HepG2 (cell line): ENCODE results near the gene ADARB1. TPM values are rescaled to one million over a fixed set of nuclear protein-coding genes. Genes with fewer than 3 reads are reported as not detected.

Experiments used
- ATAC-seq: fragments of 200-7000 bp; cut with Tn5 transposase; 3 replicates; pipeline ENCODE4 v1.9.1; 2020; ENCODE audit warnings: mild to moderate bottlenecking, moderate library complexity
- BruUV-seq: library from RNA; stranded (reverse); fragments of 400-500 nt; replicated peaks from 2 replicates; lab custom pipeline; 2021; lab: Mats Ljungman, UMichigan
- CTCF ChIA-PET: fragments of 300-600 bp; formaldehyde crosslinking; extraction: SDS; loops from one replicate; lab custom pipeline; 2021; ENCODE audit warnings: low total read pairs, inconsistent platforms, low intra/inter-chr PET ratio; lab: Yijun Ruan, JAX
- POLR2A ChIA-PET: fragments of 350-600 bp; sonication (Branson Sonifier 250); formaldehyde crosslinking; loops from one replicate; lab custom pipeline; 2020; ENCODE audit warnings: antibody characterized with exemption, inconsistent platforms; lab: Yijun Ruan, JAX
- DNase-seq: peaks from one replicate; pipeline ENCODE4 v3.0.0-alpha.2; 2015; ENCODE audit warnings: low spot score
- FAIRE-seq: peaks from 3 replicates; lab custom pipeline; 2011; peaks lifted over from hg19 to GRCh38; lab: Jason Lieb, UNC
- H2AFZ ChIP-seq: one replicate; pipeline ENCODE4 v1.6.1; 2011; ENCODE audit warnings: low read length, inconsistent platforms
- H3K27ac ChIP-seq: fragments of 300-600 bp; 3 replicates; pipeline ENCODE4 v1.8.0; 2011; ENCODE audit warnings: mixed run types, mild to moderate bottlenecking, mixed read lengths, low read length, inconsistent platforms; ENCODE audit not compliant: insufficient read depth; ENCODE audit errors: extremely low read length
- H3K27me3 ChIP-seq, 2 experiments: fragments of 200-600 bp in 1 of 2; 2 replicates in 1 of 2; 3 replicates in 1 of 2; pipeline versions ENCODE4 v1.6.0 to v1.8.0; 2011; ENCODE audit warnings: low read length in 2 of 2, mild to moderate bottlenecking in 2 of 2, moderate library complexity in 2 of 2, inconsistent platforms in 1 of 2; ENCODE audit not compliant: insufficient read depth in 2 of 2, control insufficient read depth in 1 of 2
- H3K36me3 ChIP-seq, 2 experiments: fragments of 200-600 bp in 1 of 2; replicated peaks in 1 of 2; 2 replicates in 1 of 2; 3 replicates in 1 of 2; pipeline versions ENCODE4 v1.5.1 to v1.8.0; 2011; ENCODE audit warnings: low read length in 2 of 2, inconsistent platforms in 1 of 2; ENCODE audit not compliant: insufficient read depth in 2 of 2, control insufficient read depth in 1 of 2
- H3K4me1 ChIP-seq: 2 replicates; pipeline ENCODE4 v1.5.1; 2012; ENCODE audit warnings: low read length, inconsistent platforms; ENCODE audit not compliant: insufficient read depth
- H3K4me2 ChIP-seq: 2 replicates; pipeline ENCODE4 v1.6.0; 2011; ENCODE audit warnings: low read depth, low read length, inconsistent platforms
- H3K4me3 ChIP-seq, 3 experiments: fragments of 200-600 bp in 1 of 3; sonication (generic), shearing (Covaris generic) in 1 of 3; replicated peaks in 1 of 3; 2 replicates each; pipeline ENCODE4 v1.5.1; 2011 to 2016; ENCODE audit warnings: low read length in 3 of 3, inconsistent platforms in 2 of 3, low read depth in 2 of 3, mild to moderate bottlenecking in 2 of 3, control low read depth in 1 of 3, mixed read lengths in 1 of 3; ENCODE audit not compliant: insufficient read depth in 1 of 3
- H3K79me2 ChIP-seq: one replicate; pipeline ENCODE4 v1.6.1; 2011; ENCODE audit warnings: low read length, inconsistent platforms; ENCODE audit not compliant: insufficient read depth
- H3K9ac ChIP-seq: 2 replicates; pipeline ENCODE4 v1.6.0; 2011; ENCODE audit warnings: mild to moderate bottlenecking, low read depth, low read length, inconsistent platforms; ENCODE audit not compliant: insufficient read depth
- H3K9me3 ChIP-seq: 2 replicates; pipeline ENCODE4 v1.5.1; 2012; ENCODE audit warnings: mild to moderate bottlenecking, low read length
- H4K20me1 ChIP-seq: 2 replicates; pipeline ENCODE4 v1.6.0; 2011; ENCODE audit warnings: inconsistent platforms, mild to moderate bottlenecking, low read length, moderate library complexity; ENCODE audit not compliant: insufficient read depth
- ISL2 ChIP-seq: sonication (generic); formaldehyde crosslinking; IDR thresholded peaks from 2 replicates; pipeline ENCODE4 v1.5.0; 2020; ENCODE audit warnings: missing genetic modification reagents
- REPIN1 ChIP-seq: sonication (generic); formaldehyde crosslinking; IDR thresholded peaks from 2 replicates; pipeline ENCODE4 v1.8.0; 2022; ENCODE audit warnings: missing genetic modification reagents, low read depth, mild to moderate bottlenecking, borderline replicate concordance
- REXO4 ChIP-seq: sonication (generic); formaldehyde crosslinking; IDR thresholded peaks from 2 replicates; pipeline ENCODE4 v1.8.0; 2022; ENCODE audit warnings: missing genetic modification reagents, mild to moderate bottlenecking, borderline replicate concordance
- SOX6 ChIP-seq, 2 experiments: fragments of 450-650 bp in 1 of 2; sonication (generic) in 1 of 2; formaldehyde crosslinking in 1 of 2; IDR thresholded peaks; 2 replicates each; pipeline versions ENCODE4 v1.4.0 to v1.6.1; 2017 to 2020; ENCODE audit warnings: antibody characterized with exemption in 1 of 2, mild to moderate bottlenecking in 1 of 2, missing genetic modification reagents in 1 of 2
- SRF ChIP-seq: IDR thresholded peaks from 2 replicates; pipeline ENCODE4 v1.6.1; 2011; ENCODE audit warnings: mild to moderate bottlenecking, low read depth, low read length, moderate library complexity
- ZNF354B ChIP-seq: sonication (generic); formaldehyde crosslinking; IDR thresholded peaks from 2 replicates; pipeline ENCODE4 v1.8.0; 2022; ENCODE audit warnings: mild to moderate bottlenecking, missing genetic modification reagents
- ZNF557 ChIP-seq: sonication (generic); formaldehyde crosslinking; IDR thresholded peaks from 2 replicates; pipeline ENCODE4 v1.4.0; 2020; ENCODE audit warnings: missing genetic modification reagents
- ZNF619 ChIP-seq: sonication (generic); formaldehyde crosslinking; IDR thresholded peaks from 2 replicates; pipeline ENCODE4 v1.4.0; 2020; ENCODE audit warnings: mild to moderate bottlenecking, missing genetic modification reagents
- WGBS: methylation state at CpG from one replicate; pipeline ENCODE4 v1.1.6; 2017; ENCODE audit warnings: low lambda C conversion rate; 5-methylcytosine and 5-hydroxymethylcytosine counted together
- in situ Hi-C: cut with HindIII; loops from 2 replicates; pipeline ENCODE4 v1.10.0; 2017; ENCODE audit warnings: low pct_unique_long_range_greater_than_20kb; ENCODE audit not compliant: extremely low pct_ligation_motif_present
- intact Hi-C: fragments of 100-400 bp; cut with micrococcal nuclease; formaldehyde crosslinking; loops from one replicate; pipeline ENCODE4 v1.10.0; 2022; ENCODE audit not compliant: unreplicated experiment
- polyA plus RNA-seq, 8 experiments: library from polyadenylated mRNA; depleted of rRNA in 3 of 8; stranded (reverse) in 7 of 8; unstranded in 1 of 8; fragments of >200 nt; fragmentation: Illumina TruSeq in 4 of 8; extraction: Trizol in 4 of 8; gene quantifications; 2 replicates each; pipeline versions ENCODE4 v1.2.1 to v1.2.3, GENCODE V29; 2011 to 2016; ENCODE audit warnings: low read depth in 4 of 8, missing spikeins in 1 of 8, mixed read lengths in 1 of 8; ENCODE audit not compliant: insufficient read depth in 1 of 8
- total RNA-seq, 5 experiments: library from RNA; depleted of rRNA; stranded (reverse); fragments of >200 nt; fragmentation: Illumina TruSeq; extraction: Trizol; gene quantifications; 2 replicates each; pipeline ENCODE4 v1.2.3, GENCODE V29; 2016; ENCODE audit warnings: low read depth in 1 of 5
- TF ChIP-seq, protein P1 (sequence below): sonication (generic); formaldehyde crosslinking; IDR thresholded peaks from 2 replicates; pipeline ENCODE4 v1.4.0; 2020; ENCODE audit warnings: missing genetic modification reagents, low read depth, mild to moderate bottlenecking, borderline replicate concordance
- TF ChIP-seq, protein P2 (sequence below): sonication (generic); formaldehyde crosslinking; IDR thresholded peaks from 2 replicates; pipeline ENCODE4 v1.8.1; 2023; ENCODE audit warnings: mild to moderate bottlenecking, missing genetic modification reagents
- TF ChIP-seq, protein P3 (sequence below): sonication (generic); formaldehyde crosslinking; conservative IDR thresholded peaks from 2 replicates; pipeline ENCODE4 v1.5.0; 2020; ENCODE audit warnings: missing genetic modification reagents
- TF ChIP-seq, protein P4 (sequence below): sonication (generic); formaldehyde crosslinking; IDR thresholded peaks from 2 replicates; pipeline ENCODE4 v1.4.0; 2020; ENCODE audit warnings: missing genetic modification reagents
- TF ChIP-seq, protein P5 (sequence below): sonication (generic); formaldehyde crosslinking; IDR thresholded peaks from 2 replicates; pipeline ENCODE4 v1.4.0; 2020; ENCODE audit warnings: missing genetic modification reagents

The ADARB1 gene
- total and polyA plus RNA-seq, 2 of the 13 experiments (the other 11 are each of a cell fraction or from before 2014, with no cell fraction given) = 6.6 to 10.0 TPM

DNA sequence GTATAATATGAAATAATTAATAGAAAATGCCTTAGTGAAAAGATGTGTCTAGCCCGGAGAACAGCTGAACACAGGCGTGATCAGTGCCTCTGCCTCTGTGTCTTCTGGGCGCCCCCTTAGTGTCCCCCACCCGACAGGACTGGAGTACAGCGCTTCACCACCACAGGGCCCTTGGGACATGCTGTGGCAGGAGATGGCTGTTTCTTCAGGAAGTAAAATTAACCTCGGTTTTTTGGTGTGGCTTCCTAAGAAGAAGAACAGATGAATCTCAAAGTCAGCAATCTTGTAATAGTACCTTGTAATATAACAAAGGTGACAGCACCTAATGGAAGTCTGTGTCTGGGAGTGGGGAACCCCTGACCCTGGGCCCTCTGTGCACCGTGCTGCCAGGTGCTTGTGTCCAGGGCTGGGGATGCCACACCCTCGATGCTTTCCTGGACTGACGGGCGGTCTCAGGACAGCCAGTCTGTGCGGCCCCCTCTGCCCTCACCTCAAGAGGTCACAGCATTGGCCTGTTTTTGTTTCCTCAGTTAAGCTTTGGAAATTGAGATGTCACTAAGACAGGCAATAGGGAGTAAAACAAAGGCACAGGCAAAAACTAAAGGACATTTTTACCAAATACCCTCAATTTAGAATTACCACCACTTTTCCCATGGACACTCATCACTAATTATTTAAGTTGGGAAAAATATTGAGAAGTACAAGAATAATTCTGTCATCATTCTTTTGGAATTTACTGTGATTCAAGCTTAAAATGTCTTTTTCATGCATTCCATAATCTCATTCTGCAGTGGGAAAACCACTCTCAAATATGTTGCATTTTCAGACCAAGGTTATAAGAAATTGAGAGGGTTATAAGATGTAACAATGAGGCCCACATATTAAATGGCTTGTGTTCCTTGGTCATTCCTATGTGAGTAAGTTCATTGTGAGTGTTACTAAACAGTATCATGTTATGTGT, 79.3 kb downstream of the ADARB1 start:
- Histone ChIP-seq H3K4me3 (no peak overlapping the region), H4K20me1 (no peaks in the 10 kb centered on the region), H3K27me3 (no peaks in the 10 kb centered on the region), H3K9ac (no peak overlapping the region), H3K79me2 (no peaks in the 10 kb centered on the region), H3K36me3 (peaks cover 0 to 2% of the 10 kb centered on the region in 2 experiments; a peak in 2 of 5 replicates), H3K27ac (no peak overlapping the region), H3K9me3 (no peaks in the 10 kb centered on the region), H2AFZ (no peak overlapping the region), H3K4me1 (no peaks in the 10 kb centered on the region), H3K4me2 (no peak overlapping the region)
- DNase-seq = no peak
- FAIRE-seq = no peak
- BruUV-seq = no TSS peak
- CTCF ChIA-PET = no interaction called here
- intact Hi-C loops = no loop called here
- WGBS = 81% methylated on average over 8 of the region's 11 CpGs
- POLR2A ChIA-PET = no interaction called here
- in situ Hi-C loops = no loop called here
- no peak for ATAC-seq
- TF ChIP-seq, protein P1, sequence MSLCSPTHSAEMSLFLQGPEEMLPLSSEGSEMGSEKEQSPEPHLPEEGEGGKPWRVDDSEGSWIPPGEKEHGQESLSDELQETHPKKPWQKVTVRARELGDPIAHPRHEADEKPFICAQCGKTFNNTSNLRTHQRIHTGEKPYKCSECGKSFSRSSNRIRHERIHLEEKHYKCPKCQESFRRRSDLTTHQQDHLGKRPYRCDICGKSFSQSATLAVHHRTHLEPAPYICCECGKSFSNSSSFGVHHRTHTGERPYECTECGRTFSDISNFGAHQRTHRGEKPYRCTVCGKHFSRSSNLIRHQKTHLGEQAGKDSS (CRISPR knock-in tag) = no peak
- TF ChIP-seq, protein P2, sequence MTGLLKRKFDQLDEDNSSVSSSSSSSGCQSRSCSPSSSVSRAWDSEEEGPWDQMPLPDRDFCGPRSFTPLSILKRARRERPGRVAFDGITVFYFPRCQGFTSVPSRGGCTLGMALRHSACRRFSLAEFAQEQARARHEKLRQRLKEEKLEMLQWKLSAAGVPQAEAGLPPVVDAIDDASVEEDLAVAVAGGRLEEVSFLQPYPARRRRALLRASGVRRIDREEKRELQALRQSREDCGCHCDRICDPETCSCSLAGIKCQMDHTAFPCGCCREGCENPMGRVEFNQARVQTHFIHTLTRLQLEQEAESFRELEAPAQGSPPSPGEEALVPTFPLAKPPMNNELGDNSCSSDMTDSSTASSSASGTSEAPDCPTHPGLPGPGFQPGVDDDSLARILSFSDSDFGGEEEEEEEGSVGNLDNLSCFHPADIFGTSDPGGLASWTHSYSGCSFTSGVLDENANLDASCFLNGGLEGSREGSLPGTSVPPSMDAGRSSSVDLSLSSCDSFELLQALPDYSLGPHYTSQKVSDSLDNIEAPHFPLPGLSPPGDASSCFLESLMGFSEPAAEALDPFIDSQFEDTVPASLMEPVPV (CRISPR knock-in tag) = no peak
- TF ChIP-seq, protein P3, sequence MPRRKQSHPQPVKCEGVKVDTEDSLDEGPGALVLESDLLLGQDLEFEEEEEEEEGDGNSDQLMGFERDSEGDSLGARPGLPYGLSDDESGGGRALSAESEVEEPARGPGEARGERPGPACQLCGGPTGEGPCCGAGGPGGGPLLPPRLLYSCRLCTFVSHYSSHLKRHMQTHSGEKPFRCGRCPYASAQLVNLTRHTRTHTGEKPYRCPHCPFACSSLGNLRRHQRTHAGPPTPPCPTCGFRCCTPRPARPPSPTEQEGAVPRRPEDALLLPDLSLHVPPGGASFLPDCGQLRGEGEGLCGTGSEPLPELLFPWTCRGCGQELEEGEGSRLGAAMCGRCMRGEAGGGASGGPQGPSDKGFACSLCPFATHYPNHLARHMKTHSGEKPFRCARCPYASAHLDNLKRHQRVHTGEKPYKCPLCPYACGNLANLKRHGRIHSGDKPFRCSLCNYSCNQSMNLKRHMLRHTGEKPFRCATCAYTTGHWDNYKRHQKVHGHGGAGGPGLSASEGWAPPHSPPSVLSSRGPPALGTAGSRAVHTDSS (CRISPR knock-in tag) = no peak
- TF ChIP-seq, protein P4, sequence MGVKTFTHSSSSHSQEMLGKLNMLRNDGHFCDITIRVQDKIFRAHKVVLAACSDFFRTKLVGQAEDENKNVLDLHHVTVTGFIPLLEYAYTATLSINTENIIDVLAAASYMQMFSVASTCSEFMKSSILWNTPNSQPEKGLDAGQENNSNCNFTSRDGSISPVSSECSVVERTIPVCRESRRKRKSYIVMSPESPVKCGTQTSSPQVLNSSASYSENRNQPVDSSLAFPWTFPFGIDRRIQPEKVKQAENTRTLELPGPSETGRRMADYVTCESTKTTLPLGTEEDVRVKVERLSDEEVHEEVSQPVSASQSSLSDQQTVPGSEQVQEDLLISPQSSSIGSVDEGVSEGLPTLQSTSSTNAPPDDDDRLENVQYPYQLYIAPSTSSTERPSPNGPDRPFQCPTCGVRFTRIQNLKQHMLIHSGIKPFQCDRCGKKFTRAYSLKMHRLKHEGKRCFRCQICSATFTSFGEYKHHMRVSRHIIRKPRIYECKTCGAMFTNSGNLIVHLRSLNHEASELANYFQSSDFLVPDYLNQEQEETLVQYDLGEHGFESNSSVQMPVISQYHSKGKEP = no peak
- no peak for TF ChIP-seq ZNF354B (CRISPR knock-in tag)
- TF ChIP-seq SRF = no peak
- TF ChIP-seq REXO4 = no peak
- TF ChIP-seq, protein P5, sequence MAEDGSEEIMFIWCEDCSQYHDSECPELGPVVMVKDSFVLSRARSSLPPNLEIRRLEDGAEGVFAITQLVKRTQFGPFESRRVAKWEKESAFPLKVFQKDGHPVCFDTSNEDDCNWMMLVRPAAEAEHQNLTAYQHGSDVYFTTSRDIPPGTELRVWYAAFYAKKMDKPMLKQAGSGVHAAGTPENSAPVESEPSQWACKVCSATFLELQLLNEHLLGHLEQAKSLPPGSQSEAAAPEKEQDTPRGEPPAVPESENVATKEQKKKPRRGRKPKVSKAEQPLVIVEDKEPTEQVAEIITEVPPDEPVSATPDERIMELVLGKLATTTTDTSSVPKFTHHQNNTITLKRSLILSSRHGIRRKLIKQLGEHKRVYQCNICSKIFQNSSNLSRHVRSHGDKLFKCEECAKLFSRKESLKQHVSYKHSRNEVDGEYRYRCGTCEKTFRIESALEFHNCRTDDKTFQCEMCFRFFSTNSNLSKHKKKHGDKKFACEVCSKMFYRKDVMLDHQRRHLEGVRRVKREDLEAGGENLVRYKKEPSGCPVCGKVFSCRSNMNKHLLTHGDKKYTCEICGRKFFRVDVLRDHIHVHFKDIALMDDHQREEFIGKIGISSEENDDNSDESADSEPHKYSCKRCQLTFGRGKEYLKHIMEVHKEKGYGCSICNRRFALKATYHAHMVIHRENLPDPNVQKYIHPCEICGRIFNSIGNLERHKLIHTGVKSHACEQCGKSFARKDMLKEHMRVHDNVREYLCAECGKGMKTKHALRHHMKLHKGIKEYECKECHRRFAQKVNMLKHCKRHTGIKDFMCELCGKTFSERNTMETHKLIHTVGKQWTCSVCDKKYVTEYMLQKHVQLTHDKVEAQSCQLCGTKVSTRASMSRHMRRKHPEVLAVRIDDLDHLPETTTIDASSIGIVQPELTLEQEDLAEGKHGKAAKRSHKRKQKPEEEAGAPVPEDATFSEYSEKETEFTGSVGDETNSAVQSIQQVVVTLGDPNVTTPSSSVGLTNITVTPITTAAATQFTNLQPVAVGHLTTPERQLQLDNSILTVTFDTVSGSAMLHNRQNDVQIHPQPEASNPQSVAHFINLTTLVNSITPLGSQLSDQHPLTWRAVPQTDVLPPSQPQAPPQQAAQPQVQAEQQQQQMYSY (CRISPR knock-in tag) = no peak
- no peak for TF ChIP-seq SOX6 (IDR thresholded peaks at IDR 0.05)
- no peak for TF ChIP-seq SOX6 (CRISPR knock-in tag; IDR thresholded peaks at IDR 0.05)
- no peak for TF ChIP-seq ZNF619 (CRISPR knock-in tag)
- TF ChIP-seq REPIN1 (CRISPR knock-in tag) = no peak
- no peak for TF ChIP-seq ZNF557 (CRISPR knock-in tag)
- TF ChIP-seq ISL2 = no peak
